Measurements from ENCODE around the gene CCDC78.

The CCDC78 gene

GRCh38 chr16:678209-678857 lies 47.9 kb downstream of the CCDC78 start:
- no peak for DNase-seq (ENCODE audit: low read depth)

GRCh38 chr16:677316-678190 lies 48.7 kb downstream of the CCDC78 start:
- no peak for DNase-seq (ENCODE audit: low read depth)

- DNase-seq (ENCODE audit: low read depth), result no peak
Measured at GRCh38 chr16:676913-677312, 49.3 kb downstream of the CCDC78 start.

GRCh38 chr16:676565-676902 lies 49.7 kb downstream of the CCDC78 start:
- no peak for DNase-seq (ENCODE audit: low read depth)

DNA sequence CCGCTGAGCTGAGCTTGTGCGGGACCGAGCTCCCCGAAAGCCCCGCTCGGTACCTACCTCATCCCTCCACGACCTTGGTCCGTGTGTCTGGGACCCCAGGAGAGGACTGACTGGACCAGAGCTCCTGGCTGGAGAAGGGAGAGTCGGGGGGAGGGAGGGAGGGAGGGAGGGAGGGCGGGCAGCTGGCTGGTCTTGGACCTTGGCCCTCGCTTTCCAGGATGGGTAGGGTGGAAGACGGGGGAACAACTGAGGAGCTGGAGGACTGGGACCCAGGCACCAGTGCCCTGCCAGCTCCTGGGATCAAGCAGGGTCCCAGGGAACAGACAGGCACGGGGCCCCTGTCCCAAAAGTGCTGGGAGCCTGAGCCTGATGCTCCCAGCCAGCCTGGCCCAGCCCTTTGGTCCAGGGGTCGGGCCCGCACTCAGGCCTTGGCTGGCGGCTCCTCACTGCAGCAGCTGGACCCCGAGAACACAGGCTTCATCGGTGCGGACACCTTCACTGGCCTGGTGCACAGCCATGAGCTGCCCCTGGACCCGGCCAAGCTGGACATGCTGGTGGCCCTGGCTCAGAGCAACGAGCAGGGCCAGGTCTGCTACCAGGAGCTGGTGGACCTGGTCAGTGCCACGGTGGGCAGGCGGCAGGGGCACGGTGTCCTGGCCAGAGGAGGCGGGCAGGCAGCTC lies 50.2 kb downstream of the CCDC78 start:
- DNase-seq (ENCODE audit: low read depth), result no peak

DNA sequence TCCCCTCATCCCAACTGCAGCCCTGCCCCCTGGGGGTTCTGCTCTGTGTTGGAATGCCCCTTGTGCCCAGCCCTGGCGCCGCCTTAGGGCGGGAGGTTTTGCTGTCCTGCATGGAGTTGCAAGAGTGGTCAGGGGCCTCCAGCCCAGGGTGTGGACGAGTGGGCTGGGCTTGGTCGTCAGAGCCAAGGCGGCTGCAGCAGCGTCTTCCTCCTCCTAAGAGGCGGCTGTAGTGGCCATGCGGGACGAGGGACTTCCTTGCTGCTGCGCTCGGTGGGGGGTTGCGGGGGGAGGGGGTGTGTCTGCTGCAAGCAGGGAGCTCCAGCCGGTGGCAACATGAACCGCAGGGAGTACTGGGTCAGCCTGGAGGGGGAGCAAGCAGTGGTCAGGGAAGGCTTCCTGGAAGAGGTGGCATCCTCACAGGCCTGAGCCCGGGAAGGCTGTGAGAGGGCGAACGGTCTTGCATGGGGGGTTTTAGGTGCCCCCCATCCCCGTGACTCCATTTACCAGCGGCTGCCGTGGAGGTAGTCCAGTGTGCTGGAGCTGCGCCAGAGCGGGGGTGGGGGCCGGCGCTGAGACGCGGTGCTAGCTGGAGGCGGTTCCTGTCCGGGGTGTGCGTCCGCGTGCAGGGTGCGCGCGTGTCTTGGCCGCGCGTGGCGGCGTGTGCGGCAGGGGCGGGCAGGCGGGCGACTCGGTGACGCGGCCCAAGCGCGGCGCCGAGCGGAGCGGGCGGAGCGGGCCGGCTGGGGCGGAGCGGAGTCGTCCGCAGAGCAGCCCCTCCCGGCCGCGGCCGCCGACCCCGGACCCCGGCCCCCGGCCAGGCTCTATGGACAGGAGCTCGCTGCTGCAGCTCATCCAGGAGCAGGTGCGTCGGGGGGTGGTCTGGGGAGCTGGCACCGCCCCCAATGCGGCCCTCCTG lies 51.0 kb downstream of the CCDC78 start, which contains the start of gene RHBDL1:
RHBDL1 (plus strand) TSS at position 704 of the 916 bp plus-strand sequence; CDS start at position 824, 120 bp downstream.
- DNase-seq (ENCODE audit: low read depth), result no peak

DNA sequence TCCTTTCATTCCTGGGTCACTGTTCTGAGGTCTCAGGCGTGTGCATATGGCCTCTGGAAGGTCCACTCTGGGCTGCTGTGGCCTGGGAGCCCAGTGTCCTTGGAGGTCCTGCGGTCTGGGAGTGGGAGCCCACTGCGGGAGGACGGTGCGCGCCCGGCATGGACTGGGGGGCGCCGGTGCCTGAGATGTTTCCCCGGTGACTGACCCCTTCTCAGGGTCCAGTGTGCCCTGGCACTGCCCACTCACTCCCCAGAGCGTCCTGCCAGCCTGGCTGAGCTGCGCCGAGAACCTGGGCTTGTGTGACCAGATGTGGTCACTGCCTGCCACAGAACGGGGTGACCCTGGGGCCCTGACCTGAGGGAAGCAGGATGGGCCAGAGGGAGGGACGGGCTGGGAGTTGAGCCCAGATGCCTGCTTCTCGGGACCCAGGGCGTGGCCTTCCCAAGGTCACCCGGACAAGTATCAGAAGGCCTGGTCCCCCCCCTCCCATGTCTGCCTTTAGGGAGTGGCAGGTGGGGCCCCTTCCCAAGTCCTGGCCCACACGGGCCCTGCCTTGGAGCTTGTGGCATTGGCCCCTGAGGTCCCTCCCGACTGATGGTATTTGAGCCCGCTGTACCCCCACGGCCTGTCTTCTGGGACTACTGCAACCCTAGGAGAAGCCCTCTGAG lies 51.9 kb downstream of the CCDC78 start:
- no peak for DNase-seq (ENCODE audit: low read depth)

- no peak for DNase-seq (ENCODE audit: low read depth)
Measured at GRCh38 chr16:673399-673991, 52.7 kb downstream of the CCDC78 start.

- no peak for DNase-seq (ENCODE audit: low read depth)
Measured at GRCh38 chr16:672851-673250, 53.4 kb downstream of the CCDC78 start.
